ENCODE results near the gene DSEL.

DNA sequence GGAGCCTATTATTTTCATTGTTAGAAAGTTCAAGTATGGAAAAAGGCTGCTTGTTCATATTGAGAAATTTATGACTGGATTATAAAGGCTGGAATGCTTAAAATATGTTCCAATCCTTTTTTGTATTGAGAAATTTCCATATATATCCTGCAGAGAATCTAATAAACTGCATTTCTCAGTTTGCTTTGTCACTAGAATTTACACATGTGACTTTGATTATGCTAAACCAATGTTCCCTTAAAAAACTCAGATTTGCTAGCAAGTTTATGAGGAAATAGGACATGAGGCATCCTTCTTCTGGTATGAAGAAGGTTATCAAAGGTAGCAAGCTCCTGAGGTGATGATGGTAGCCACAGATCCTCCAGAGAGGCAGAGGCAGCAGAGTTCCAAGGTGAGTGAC lies 29.2 kb upstream of the DSEL start:
- TF ChIP-seq, protein P1, sequence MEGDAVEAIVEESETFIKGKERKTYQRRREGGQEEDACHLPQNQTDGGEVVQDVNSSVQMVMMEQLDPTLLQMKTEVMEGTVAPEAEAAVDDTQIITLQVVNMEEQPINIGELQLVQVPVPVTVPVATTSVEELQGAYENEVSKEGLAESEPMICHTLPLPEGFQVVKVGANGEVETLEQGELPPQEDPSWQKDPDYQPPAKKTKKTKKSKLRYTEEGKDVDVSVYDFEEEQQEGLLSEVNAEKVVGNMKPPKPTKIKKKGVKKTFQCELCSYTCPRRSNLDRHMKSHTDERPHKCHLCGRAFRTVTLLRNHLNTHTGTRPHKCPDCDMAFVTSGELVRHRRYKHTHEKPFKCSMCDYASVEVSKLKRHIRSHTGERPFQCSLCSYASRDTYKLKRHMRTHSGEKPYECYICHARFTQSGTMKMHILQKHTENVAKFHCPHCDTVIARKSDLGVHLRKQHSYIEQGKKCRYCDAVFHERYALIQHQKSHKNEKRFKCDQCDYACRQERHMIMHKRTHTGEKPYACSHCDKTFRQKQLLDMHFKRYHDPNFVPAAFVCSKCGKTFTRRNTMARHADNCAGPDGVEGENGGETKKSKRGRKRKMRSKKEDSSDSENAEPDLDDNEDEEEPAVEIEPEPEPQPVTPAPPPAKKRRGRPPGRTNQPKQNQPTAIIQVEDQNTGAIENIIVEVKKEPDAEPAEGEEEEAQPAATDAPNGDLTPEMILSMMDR (conservative IDR thresholded peaks at IDR 0.05; ENCODE audit: low read depth, low read length): no peak
- TF ChIP-seq NFE2L2 (IDR thresholded peaks at IDR 0.05; ENCODE audit: low read depth, low read length): no peak
- TF ChIP-seq, protein P2, sequence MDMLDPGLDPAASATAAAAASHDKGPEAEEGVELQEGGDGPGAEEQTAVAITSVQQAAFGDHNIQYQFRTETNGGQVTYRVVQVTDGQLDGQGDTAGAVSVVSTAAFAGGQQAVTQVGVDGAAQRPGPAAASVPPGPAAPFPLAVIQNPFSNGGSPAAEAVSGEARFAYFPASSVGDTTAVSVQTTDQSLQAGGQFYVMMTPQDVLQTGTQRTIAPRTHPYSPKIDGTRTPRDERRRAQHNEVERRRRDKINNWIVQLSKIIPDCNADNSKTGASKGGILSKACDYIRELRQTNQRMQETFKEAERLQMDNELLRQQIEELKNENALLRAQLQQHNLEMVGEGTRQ (IDR thresholded peaks at IDR 0.05; ENCODE audit: low read depth, low read length): no peak
- TF ChIP-seq BHLHE40 (IDR thresholded peaks at IDR 0.05; ENCODE audit: low read depth, low read length): no peak
- TF ChIP-seq FOS (IDR thresholded peaks at IDR 0.05; ENCODE audit: low read depth, low read length): no peak
- TF ChIP-seq POLR2A (IDR thresholded peaks at IDR 0.05; ENCODE audit: low read depth, low read length): no peak

Measured in IMR-90 (cell line).